Posterior vena cava (tissue), 2 donors: ENCODE measurements around the gene RNF208. TPM values are rescaled to one million over a fixed set of nuclear protein-coding genes. Genes with fewer than 3 reads are reported as not detected.

Source experiments
- DNase-seq: peaks from one replicate; pipeline ENCODE4 v3.0.0-alpha.2; 2020; ENCODE audit warnings: low spot score
- intact Hi-C, 2 donors: fragments of 100-400 bp; cut with DNase I; formaldehyde crosslinking; loops; one replicate each; pipeline versions ENCODE4 v1.14.1 to v1.14.2; 2022 to 2023
- total RNA-seq, 2 donors: library from RNA; stranded (reverse); fragmentation: NEBNext Ultra II Directional; extraction: Animal tissue kit (Norgen Biotek cat#: 25700); gene quantifications; one replicate each; pipeline ENCODE4 v1.2.1, GENCODE V29; 2021
- donor health status: DM: yes; HTN: yes; CAD: no.
- donor health status: DM: yes; HTN: yes; CAD: no.

RNF208 gene
- total RNA-seq, 2 donors from 2014 or later, result 2.3 to 2.7 TPM

- intact Hi-C loops, result no loop called here
Observed at GRCh38 chr9:137219757-137220316, 2.2 kb downstream of the RNF208 start.

GRCh38 chr9:137218754-137219271, 3.2 kb downstream of the RNF208 start:
- no peak for DNase-seq
- intact Hi-C loops, result no loop called here

More at GRCh38 chr9:137219757-137220316, 2.2 kb downstream of the RNF208 start:
- DNase-seq, result no peak

GRCh38 chr9:137218212-137218753, 3.8 kb downstream of the RNF208 start:
- no peak for DNase-seq
- intact Hi-C loops, result no loop called here

GRCh38 chr9:137217276-137218211, 4.5 kb downstream of the RNF208 start:
- no peak for DNase-seq
- intact Hi-C loops, result no loop called here

- intact Hi-C loops, result no loop called here
- DNase-seq, result no peak
Observed at GRCh38 chr9:137216188-137216965, 5.7 kb downstream of the RNF208 start.

GRCh38 chr9:137215196-137215986, 6.6 kb downstream of the RNF208 start:
- intact Hi-C loops, result no loop called here
- no peak for DNase-seq

- DNase-seq, result no peak
- intact Hi-C loops, result no loop called here
Observed at GRCh38 chr9:137214620-137215019, 7.4 kb downstream of the RNF208 start.

GRCh38 chr9:137213160-137214060, 8.6 kb downstream of the RNF208 start:
- intact Hi-C loops, result no loop called here
- no peak for DNase-seq

- no peak for DNase-seq
- intact Hi-C loops, result no loop called here
Observed at GRCh38 chr9:137212520-137212919, 9.5 kb downstream of the RNF208 start.

- intact Hi-C loops, result no loop called here
Observed at GRCh38 chr9:137211532-137211931, 10.5 kb downstream of the RNF208 start.

GRCh38 chr9:137206602-137207001, 15.4 kb downstream of the RNF208 start:
- intact Hi-C loops, result no loop called here
- DNase-seq, result no peak

More at GRCh38 chr9:137211532-137211931, 10.5 kb downstream of the RNF208 start:
- DNase-seq, result no peak

GRCh38 chr9:137205126-137206069, 16.6 kb downstream of the RNF208 start, which contains the start of the genes NDOR1 and TMEM203:
Gene NDOR1, plus strand, starts transcription at chr9:137205700. Its CDS starts 78 bp downstream, at chr9:137205778.
Gene TMEM203, minus strand, starts transcription at chr9:137205648. Its CDS starts 234 bp downstream, at chr9:137205414.
- DNase-seq, result peak; percentile 98
- intact Hi-C loops, result no loop called here

- DNase-seq, result no peak
- intact Hi-C loops, result no loop called here
Observed at GRCh38 chr9:137204731-137205125, 17.3 kb downstream of the RNF208 start.

GRCh38 chr9:137202966-137203365, 19.1 kb downstream of the RNF208 start:
- intact Hi-C loops, result no loop called here
- DNase-seq, result no peak

GRCh38 chr9:137201205-137201868, 20.7 kb downstream of the RNF208 start:
- DNase-seq, result no peak
- intact Hi-C loops, result no loop called here
